SK-N-SH treated with all-trans-retinoic acid at 6 μM for 48 hours (cell line): ENCODE data around the gene MT1E.

ENCODE experiments used
- ATAC-seq: fragments of 200-7000 bp; cut with Tn5 transposase; 3 replicates; pipeline ENCODE4 v1.9.1; 2020; ENCODE audit warnings: mild to moderate bottlenecking, moderate library complexity
- ARNTL ChIP-seq: fragments of 450-650 bp; formaldehyde crosslinking; IDR thresholded peaks from 2 replicates; pipeline ENCODE4 v1.5.0; 2020; ENCODE audit warnings: low read depth, mild to moderate bottlenecking, moderate library complexity, borderline replicate concordance
- BACH2 ChIP-seq: fragments of 250-450 bp; sonication (Bioruptor Pico); IDR thresholded peaks from 2 replicates; pipeline ENCODE4 v1.9.0; 2021; ENCODE audit warnings: mild to moderate bottlenecking, borderline replicate concordance
- CREB5 ChIP-seq: fragments of 250-450 bp; sonication (Bioruptor Pico); IDR thresholded peaks from 2 replicates; pipeline ENCODE4 v1.5.1; 2020; ENCODE audit warnings: low read depth, mild to moderate bottlenecking, moderate library complexity
- CSDC2 ChIP-seq: fragments of 250-450 bp; sonication (Bioruptor Pico); IDR thresholded peaks from 2 replicates; pipeline ENCODE4 v1.5.0; 2020; ENCODE audit warnings: mild to moderate bottlenecking, moderate library complexity
- CSRNP3 ChIP-seq: fragments of 250-450 bp; sonication (Bioruptor Pico); IDR thresholded peaks from 2 replicates; pipeline ENCODE4 v1.5.1; 2021; ENCODE audit warnings: mild to moderate bottlenecking, moderate library complexity
- ESRRG ChIP-seq: fragments of 250-450 bp; sonication (Bioruptor Pico); IDR thresholded peaks from 2 replicates; pipeline ENCODE4 v1.6.1; 2021; ENCODE audit warnings: mild to moderate bottlenecking
- GLIS3 ChIP-seq: fragments of 250-450 bp; sonication (Bioruptor Pico); IDR thresholded peaks from 2 replicates; pipeline ENCODE4 v1.5.0; 2020; ENCODE audit warnings: mild to moderate bottlenecking, moderate library complexity
- ISL1 ChIP-seq: fragments of 250-450 bp; sonication (Bioruptor Pico); IDR thresholded peaks from 2 replicates; pipeline ENCODE4 v2.1.2; 2022; ENCODE audit warnings: mild to moderate bottlenecking, moderate library complexity
- OSR1 ChIP-seq: fragments of 250-450 bp; sonication (Bioruptor Pico); IDR thresholded peaks from 2 replicates; pipeline ENCODE4 v1.8.0; 2022; ENCODE audit warnings: moderate library complexity, mild to moderate bottlenecking, inconsistent platforms
- PATZ1 ChIP-seq: fragments of 250-450 bp; sonication (Bioruptor Pico); IDR thresholded peaks from 2 replicates; pipeline ENCODE4 v1.8.0; 2020; ENCODE audit warnings: mild to moderate bottlenecking, moderate library complexity, borderline replicate concordance
- PPARA ChIP-seq: fragments of 250-450 bp; sonication (Bioruptor Pico); IDR thresholded peaks from 2 replicates; pipeline ENCODE4 v1.5.0; 2020; ENCODE audit warnings: mild to moderate bottlenecking, borderline replicate concordance
- RARB ChIP-seq: fragments of 250-450 bp; sonication (Bioruptor Pico); IDR thresholded peaks from 2 replicates; pipeline ENCODE4 v1.8.0; 2021; ENCODE audit warnings: mild to moderate bottlenecking, moderate library complexity
- SNAI2 ChIP-seq: fragments of 250-450 bp; sonication (Bioruptor Pico); IDR thresholded peaks from 2 replicates; pipeline ENCODE4 v1.5.0; 2020; ENCODE audit warnings: mild to moderate bottlenecking, moderate library complexity
- TCF4 ChIP-seq: fragments of 250-450 bp; sonication (Bioruptor Pico); IDR thresholded peaks from 2 replicates; pipeline ENCODE4 v1.8.0; 2021; ENCODE audit warnings: mild to moderate bottlenecking, moderate library complexity, borderline replicate concordance
- TOX ChIP-seq: fragments of 250-450 bp; sonication (Bioruptor Pico); IDR thresholded peaks from 2 replicates; pipeline ENCODE4 v1.8.0; 2021; ENCODE audit warnings: mild to moderate bottlenecking, moderate library complexity, borderline replicate concordance
- TSHZ2 ChIP-seq: fragments of 250-450 bp; sonication (Bioruptor Pico); IDR thresholded peaks from 2 replicates; pipeline ENCODE4 v1.5.0; 2020; ENCODE audit warnings: mild to moderate bottlenecking, moderate library complexity
- ZC3H10 ChIP-seq: fragments of 250-450 bp; sonication (Bioruptor Pico); IDR thresholded peaks from 2 replicates; pipeline ENCODE4 v1.5.1; 2021; ENCODE audit warnings: mild to moderate bottlenecking, moderate library complexity
- ZFP3 ChIP-seq: fragments of 250-450 bp; sonication (Bioruptor Pico); IDR thresholded peaks from 2 replicates; pipeline ENCODE4 v1.5.0; 2020; ENCODE audit warnings: mild to moderate bottlenecking, moderate library complexity
- ZFP30 ChIP-seq: fragments of 450-650 bp; formaldehyde crosslinking; IDR thresholded peaks from 2 replicates; pipeline ENCODE4 v1.5.0; 2022; ENCODE audit warnings: mild to moderate bottlenecking, moderate library complexity
- ZNF565 ChIP-seq: fragments of 450-650 bp; formaldehyde crosslinking; conservative IDR thresholded peaks from 2 replicates; pipeline ENCODE4 v1.5.0; 2020; ENCODE audit warnings: low read depth, mild to moderate bottlenecking, moderate library complexity
- ZNF70 ChIP-seq: fragments of 450-650 bp; formaldehyde crosslinking; IDR thresholded peaks from 2 replicates; pipeline ENCODE4 v1.5.0; 2020; ENCODE audit warnings: mild to moderate bottlenecking, moderate library complexity
- ZNF8 ChIP-seq: fragments of 450-650 bp; formaldehyde crosslinking; IDR thresholded peaks from 2 replicates; pipeline ENCODE4 v1.5.0; 2020; ENCODE audit warnings: mild to moderate bottlenecking, moderate library complexity

MT1E gene

GRCh38 chr16:56613706-56614105, 11.9 kb upstream of the MT1E start:
- TF ChIP-seq SNAI2 (CRISPR knock-in tag): no peak
- no peak for TF ChIP-seq OSR1 (CRISPR knock-in tag)
- no peak for TF ChIP-seq ZNF8 (CRISPR knock-in tag)
- no peak for TF ChIP-seq CSRNP3 (CRISPR knock-in tag)
- no peak for TF ChIP-seq TCF4
- no peak for TF ChIP-seq GLIS3 (CRISPR knock-in tag)
- no peak for TF ChIP-seq ZNF565 (CRISPR knock-in tag)
- TF ChIP-seq PPARA: no peak
- TF ChIP-seq ESRRG: no peak
- TF ChIP-seq CREB5 (CRISPR knock-in tag): no peak
- TF ChIP-seq TSHZ2 (CRISPR knock-in tag): no peak
- TF ChIP-seq ISL1 (CRISPR knock-in tag): no peak
- no peak for TF ChIP-seq ZC3H10 (CRISPR knock-in tag)
- TF ChIP-seq ZNF70: no peak
- no peak for TF ChIP-seq BACH2
- TF ChIP-seq ARNTL (CRISPR knock-in tag): no peak
- no peak for TF ChIP-seq RARB
- TF ChIP-seq ZFP30: no peak
- TF ChIP-seq PATZ1 (CRISPR knock-in tag): no peak
- no peak for TF ChIP-seq ZFP3 (CRISPR knock-in tag)
- ATAC-seq: no peak

- no peak for ATAC-seq
- TF ChIP-seq CSDC2 (CRISPR knock-in tag): no peak
- no peak for TF ChIP-seq ESRRG
- TF ChIP-seq ZC3H10 (CRISPR knock-in tag): no peak
- no peak for TF ChIP-seq ISL1 (CRISPR knock-in tag)
- no peak for TF ChIP-seq TCF4
- no peak for TF ChIP-seq OSR1 (CRISPR knock-in tag)
- no peak for TF ChIP-seq TOX (CRISPR knock-in tag)
- no peak for TF ChIP-seq CREB5 (CRISPR knock-in tag)
- no peak for TF ChIP-seq PPARA
- TF ChIP-seq ZNF8 (CRISPR knock-in tag): no peak
- no peak for TF ChIP-seq ZNF565 (CRISPR knock-in tag)
- no peak for TF ChIP-seq PATZ1 (CRISPR knock-in tag)
- TF ChIP-seq ZNF70: no peak
Observed at GRCh38 chr16:56614549-56614991, 11.0 kb upstream of the MT1E start.
